ENCODE measurements around the gene GHITM. TPM values are rescaled to one million over a fixed set of nuclear protein-coding genes. Genes with fewer than 3 reads are reported as not detected.
"Not testable (repeated sequence)": the region's sequence is repeated elsewhere in the genome, so short reads cannot be mapped to it uniquely, and the experiment has no call there.

Gene GHITM
- total RNA-seq, 2 experiments from 2014 or later = 101 to 112 TPM

DNA sequence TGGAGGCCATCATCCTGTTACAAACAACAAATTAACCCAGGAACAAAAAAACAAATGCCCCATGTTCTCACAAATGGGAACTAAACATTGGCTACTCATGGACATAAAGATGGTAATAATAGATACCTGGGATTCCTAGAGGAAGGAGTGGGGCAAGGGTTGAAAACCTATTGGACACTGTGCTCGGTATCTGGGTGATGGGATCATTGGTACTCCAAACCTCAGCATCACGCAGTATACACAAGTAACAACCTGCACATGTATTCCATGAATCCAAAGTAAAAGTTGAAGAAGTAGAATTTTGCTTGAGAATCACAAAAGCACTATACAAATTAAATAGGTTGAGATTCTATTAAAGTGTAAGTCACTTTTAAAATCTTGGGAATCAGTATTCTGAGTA lies 16.7 kb downstream of the GHITM start:
- peaks cover 11% of the 10 kb centered on the region for H3K4me1 Mint-ChIP-seq
- H3K4me3 Mint-ChIP-seq = no peak overlapping the region
- CTCF ChIA-PET = interaction anchor here (0.6 to 1.5 kb wide), 4 partner anchors 8 to 47 kb away, joined by 3 to 6 read pairs (median 4); no protein-coding TSS in a partner anchor
- peaks cover 2% of the 10 kb centered on the region for H3K27me3 Mint-ChIP-seq
- DNase-seq = no peak
- H3K36me3 Mint-ChIP-seq (ENCODE audit: low read depth) = peaks cover 18% of the 10 kb centered on the region
- no peaks in the 10 kb centered on the region for H3K9me3 Mint-ChIP-seq
- H3K27ac Mint-ChIP-seq = no peak overlapping the region
- POLR2A ChIA-PET = no interaction called here

DNA sequence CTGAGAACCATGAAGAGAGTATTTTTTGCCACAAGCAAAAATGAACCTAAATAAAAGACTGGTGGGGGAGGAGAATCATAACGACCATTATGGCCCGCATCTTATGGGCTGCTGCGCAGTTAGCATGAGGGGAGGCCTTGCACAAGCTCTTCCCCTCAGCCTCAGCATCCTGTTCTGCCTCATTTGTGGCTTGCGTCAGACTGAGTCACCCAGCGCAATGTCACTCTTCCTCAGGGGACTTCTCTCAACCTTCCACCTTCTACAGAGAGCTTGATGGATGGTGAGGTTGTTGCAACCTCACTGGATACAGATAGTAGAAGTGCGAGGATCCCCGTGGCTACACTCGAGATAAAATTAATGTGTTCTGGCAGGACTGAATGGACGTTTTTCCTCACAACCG lies 17.5 kb downstream of the GHITM start:
- ChIA-PET POLR2A (interaction anchor here (0.8 kb wide), 1 partner anchor 21 kb away, joined by 3 read pairs; no protein-coding TSS in a partner anchor), CTCF (interaction anchor here (1.1 to 1.5 kb wide), 3 partner anchors 9 to 46 kb away, joined by 3 to 4 read pairs (median 3); no protein-coding TSS in a partner anchor)
- peaks cover 2% of the 10 kb centered on the region for H3K27me3 Mint-ChIP-seq
- H3K36me3 Mint-ChIP-seq (ENCODE audit: low read depth) = peaks cover 17% of the 10 kb centered on the region
- no peak overlapping the region for H3K4me3 Mint-ChIP-seq
- no peak overlapping the region for H3K27ac Mint-ChIP-seq
- no peak for DNase-seq
- peaks cover 10% of the 10 kb centered on the region for H3K4me1 Mint-ChIP-seq
- H3K9me3 Mint-ChIP-seq = no peaks in the 10 kb centered on the region

DNA sequence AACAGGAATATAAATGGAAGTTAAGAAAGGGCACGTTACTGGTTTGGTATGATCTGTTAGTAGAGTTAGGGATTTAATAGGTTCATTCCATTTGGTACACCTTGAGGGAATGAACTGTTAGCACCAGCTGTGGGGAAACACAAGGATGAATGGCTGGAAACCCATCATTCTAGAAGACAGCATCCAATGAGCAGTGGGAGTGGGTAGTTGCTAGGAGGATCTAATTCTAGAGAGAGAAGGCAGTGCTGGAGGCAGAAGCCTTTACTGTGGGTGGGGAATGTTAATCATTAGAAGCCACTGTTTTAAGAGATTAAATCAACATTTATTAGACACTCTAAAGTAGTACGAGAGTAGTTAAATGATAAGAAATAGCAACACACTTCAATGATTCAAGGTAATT lies 18.8 kb downstream of the GHITM start:
- Mint-ChIP-seq H3K9me3 (no peaks in the 10 kb centered on the region), H3K4me3 (no peak overlapping the region), H3K27ac (no peak overlapping the region), H3K27me3 (peaks cover 3% of the 10 kb centered on the region), H3K4me1 (peaks cover 10% of the 10 kb centered on the region), H3K36me3 (ENCODE audit: low read depth) (peaks cover 9% of the 10 kb centered on the region)
- ChIA-PET CTCF (interaction anchor here (0.9 to 1.8 kb wide), 4 partner anchors 10 to 46 kb away, joined by 3 to 6 read pairs (median 4); partner anchors contain the start of gene GHITM), POLR2A (no interaction called here)
- no peak for DNase-seq

DNA sequence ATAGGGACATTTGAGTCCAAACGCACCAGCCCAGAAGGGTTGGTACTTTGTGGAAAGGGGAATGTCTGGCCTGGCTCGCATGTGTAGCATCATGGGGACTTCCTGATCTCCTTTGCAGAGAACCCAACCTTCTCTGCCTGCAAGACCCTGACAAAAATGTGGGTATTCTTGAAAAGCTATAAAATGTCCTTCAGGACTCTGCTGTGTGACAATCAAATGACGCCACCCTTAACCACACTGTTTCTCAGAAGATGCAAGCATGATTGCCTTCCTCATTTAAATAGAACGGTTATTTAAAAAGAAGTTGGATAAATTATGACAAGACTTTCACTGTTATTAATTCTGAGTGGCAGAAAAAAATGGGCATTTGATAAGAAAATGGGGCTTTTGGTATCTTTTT lies 19.2 kb downstream of the GHITM start:
- Mint-ChIP-seq H3K4me1 (peaks cover 10% of the 10 kb centered on the region), H3K27ac (no peak overlapping the region), H3K36me3 (ENCODE audit: low read depth) (peaks cover 9% of the 10 kb centered on the region), H3K27me3 (peaks cover 6% of the 10 kb centered on the region), H3K9me3 (no peaks in the 10 kb centered on the region), H3K4me3 (no peak overlapping the region)
- DNase-seq = no peak
- POLR2A ChIA-PET = no interaction called here
- CTCF ChIA-PET = interaction anchor here (0.7 to 1.8 kb wide), 5 partner anchors 9 to 44 kb away, joined by 3 to 6 read pairs (median 4); partner anchors contain the start of gene GHITM

DNA sequence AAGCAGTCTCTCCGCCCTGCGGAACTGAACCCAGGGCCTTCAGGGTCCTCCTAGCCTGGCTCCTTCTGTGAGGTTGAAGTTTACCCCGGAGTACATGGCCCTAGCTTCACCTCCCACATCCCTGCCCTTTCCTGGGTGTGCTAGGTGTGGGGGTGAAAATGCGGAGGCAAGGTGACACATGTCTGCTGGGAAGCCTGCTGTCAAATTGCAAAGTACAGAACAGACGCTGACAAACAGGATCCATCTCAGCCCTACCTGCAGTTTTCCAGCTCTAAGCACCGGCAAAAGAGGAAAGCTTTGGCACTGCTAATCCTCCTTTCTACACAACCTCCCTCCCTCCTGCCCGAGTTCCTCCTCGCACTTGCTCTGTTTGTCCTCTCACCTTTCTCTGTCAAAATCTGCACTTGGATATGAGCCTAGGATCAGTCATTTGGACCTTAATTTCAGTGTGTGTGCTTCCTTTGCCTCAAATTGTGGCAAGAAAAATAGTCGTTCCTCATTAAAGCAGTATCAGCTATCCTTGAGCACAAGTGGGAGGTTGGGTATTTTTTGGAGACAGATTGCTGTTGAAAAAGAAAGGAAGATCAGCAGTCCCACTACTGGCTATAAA lies 19.9 kb downstream of the GHITM start:
- Mint-ChIP-seq H3K36me3 (ENCODE audit: low read depth) (peaks cover 9% of the 10 kb centered on the region), H3K9me3 (no peaks in the 10 kb centered on the region), H3K27me3 (peaks cover 10% of the 10 kb centered on the region), H3K4me1 (peaks cover 10% of the 10 kb centered on the region), H3K27ac (no peak overlapping the region), H3K4me3 (no peak overlapping the region)
- CTCF ChIA-PET = interaction anchor here (0.7 to 1.8 kb wide), 5 partner anchors 9 to 44 kb away, joined by 3 to 6 read pairs (median 4); partner anchors contain the start of gene GHITM
- no peak for DNase-seq
- POLR2A ChIA-PET = no interaction called here

DNA sequence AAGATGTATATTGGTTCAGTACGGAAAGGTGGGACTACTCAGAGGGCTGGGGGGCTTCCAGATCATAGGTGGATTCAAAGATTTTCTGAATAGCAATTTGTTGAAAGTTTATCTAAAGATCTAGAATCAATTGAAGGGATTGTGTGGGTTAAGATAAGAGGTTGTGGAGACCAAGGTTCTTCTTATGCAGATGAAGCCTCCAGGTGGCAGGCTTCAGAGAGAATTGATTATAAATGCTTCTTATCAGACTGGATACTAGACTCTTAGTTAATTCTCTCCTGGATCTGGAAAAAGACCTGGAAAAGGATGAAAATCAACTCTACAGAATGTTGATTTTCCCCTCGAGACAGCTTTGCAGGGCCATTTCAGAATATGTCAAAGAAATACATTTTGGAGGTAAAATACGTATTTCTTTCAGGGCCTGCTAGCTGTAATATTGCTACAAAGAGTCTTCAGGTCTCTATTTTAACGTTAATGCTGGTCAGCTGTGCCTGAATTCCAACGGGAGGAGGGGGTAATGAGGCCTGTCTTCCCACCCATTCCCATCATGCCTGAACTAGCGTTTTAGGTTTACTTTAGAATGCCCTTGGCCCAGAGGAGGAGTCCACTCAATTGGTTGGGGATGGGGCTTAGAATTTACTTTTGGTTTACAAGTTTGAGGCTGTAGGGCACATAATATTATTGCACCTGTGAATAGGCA lies 21.5 kb downstream of the GHITM start:
- ChIA-PET CTCF (no interaction called here), POLR2A (no interaction called here)
- DNase-seq = no peak
- Mint-ChIP-seq H3K4me3 (no peak overlapping the region), H3K4me1 (peaks cover 10% of the 10 kb centered on the region), H3K9me3 (no peaks in the 10 kb centered on the region), H3K36me3 (ENCODE audit: low read depth) (peaks cover under 1% of the 10 kb centered on the region), H3K27me3 (peaks cover 17% of the 10 kb centered on the region), H3K27ac (no peak overlapping the region)

DNA sequence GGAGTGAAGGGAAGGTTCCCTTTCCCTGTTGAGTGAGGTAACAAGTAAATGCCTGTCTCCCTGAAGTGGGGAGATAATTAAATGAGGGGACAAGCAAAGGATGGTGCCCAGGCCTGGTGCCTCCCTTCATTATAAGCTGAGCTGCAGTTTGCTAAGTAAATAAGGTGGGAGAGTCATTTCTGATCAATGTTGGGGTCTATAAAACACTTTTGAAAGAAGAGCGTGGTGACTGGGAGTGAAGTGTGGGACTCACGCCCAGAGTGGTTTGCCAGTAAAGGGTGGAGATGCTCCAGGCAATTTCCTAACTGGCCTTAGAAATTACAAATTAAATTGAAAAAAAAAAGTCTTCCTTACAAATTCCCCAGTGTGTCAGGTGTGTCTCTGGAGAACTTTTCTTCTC lies 24.7 kb downstream of the GHITM start:
- no peak for DNase-seq
- CTCF ChIA-PET = interaction anchor here (0.7 to 1.6 kb wide), 3 partner anchors 25 to 90 kb away, joined by 4 to 5 read pairs (median 4); partner anchors contain the start of gene GHITM
- Mint-ChIP-seq H3K27ac (no peak overlapping the region), H3K4me1 (no peaks in the 10 kb centered on the region), H3K27me3 (peaks cover 20% of the 10 kb centered on the region), H3K36me3 (ENCODE audit: low read depth) (no peaks in the 10 kb centered on the region), H3K4me3 (no peak overlapping the region), H3K9me3 (no peaks in the 10 kb centered on the region)
- POLR2A ChIA-PET = no interaction called here

DNA sequence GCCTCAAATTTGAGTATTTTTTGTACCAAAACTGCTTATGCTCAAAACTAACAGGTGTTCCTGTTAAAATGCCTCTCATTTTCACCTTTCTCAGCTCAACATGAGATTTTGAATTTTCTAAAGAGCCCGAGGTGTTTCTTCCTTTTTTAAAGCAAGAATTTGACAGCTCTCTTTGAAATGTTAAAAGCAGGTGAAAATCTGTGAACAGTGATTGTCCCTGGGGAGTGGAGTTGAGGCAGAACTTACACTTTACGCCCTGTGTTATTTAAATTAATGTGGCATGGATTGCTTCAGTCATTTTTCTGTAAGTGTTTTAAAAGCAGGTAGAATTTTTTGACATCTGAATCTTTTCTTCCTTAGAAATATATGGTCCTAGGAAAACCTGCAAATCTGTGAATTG lies 25.1 kb downstream of the GHITM start:
- Mint-ChIP-seq H3K4me1 (no peaks in the 10 kb centered on the region), H3K36me3 (ENCODE audit: low read depth) (no peaks in the 10 kb centered on the region), H3K27ac (no peak overlapping the region), H3K4me3 (no peak overlapping the region), H3K27me3 (peaks cover 19% of the 10 kb centered on the region), H3K9me3 (no peaks in the 10 kb centered on the region)
- no peak for DNase-seq
- CTCF ChIA-PET = interaction anchor here (0.7 to 1.4 kb wide), 2 partner anchors 29 to 90 kb away, joined by 4 to 5 read pairs; no protein-coding TSS in a partner anchor
- POLR2A ChIA-PET = no interaction called here

DNA sequence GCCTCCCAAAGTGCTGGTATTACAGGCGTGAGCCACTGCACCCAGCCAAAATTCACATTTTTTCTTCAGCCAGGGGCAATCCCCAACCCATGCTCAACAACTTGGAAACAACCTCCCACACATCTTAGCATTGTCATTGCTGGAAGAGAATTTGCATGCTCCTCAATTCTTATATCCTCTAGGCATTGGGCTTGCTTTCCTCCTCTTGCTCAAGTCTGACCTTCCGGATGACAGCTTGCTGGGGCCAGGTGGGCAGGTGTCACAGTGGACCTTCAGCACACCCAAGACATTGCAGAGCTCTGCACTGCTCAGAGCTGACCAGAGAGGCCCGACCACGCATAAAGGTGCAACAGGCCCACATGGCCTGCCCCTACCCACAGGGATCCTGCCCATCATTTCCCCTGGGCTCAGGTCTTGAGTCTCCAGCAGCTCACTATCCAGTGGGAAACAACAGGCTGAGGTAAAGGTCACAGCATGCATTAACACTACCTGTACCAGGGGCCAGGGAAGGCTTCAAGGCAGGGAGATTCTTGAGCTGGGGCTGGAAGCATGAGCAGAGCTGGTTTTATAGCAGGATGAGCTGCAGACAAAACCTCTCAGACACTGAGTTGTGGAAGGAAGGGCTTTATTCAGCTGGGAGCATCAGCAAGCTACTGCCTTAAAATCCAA lies 27.4 kb downstream of the GHITM start:
- Mint-ChIP-seq H3K36me3 (ENCODE audit: low read depth) (no peaks in the 10 kb centered on the region), H3K27me3 (peaks cover 19% of the 10 kb centered on the region), H3K4me1 (no peaks in the 10 kb centered on the region), H3K9me3 (no peaks in the 10 kb centered on the region), H3K4me3 (no peak overlapping the region), H3K27ac (no peak overlapping the region)
- CTCF ChIA-PET = interaction anchor here (0.6 to 1.5 kb wide), 3 partner anchors 8 to 72 kb away, joined by 3 to 5 read pairs (median 4); no protein-coding TSS in a partner anchor
- DNase-seq = no peak
- POLR2A ChIA-PET = no interaction called here

DNA sequence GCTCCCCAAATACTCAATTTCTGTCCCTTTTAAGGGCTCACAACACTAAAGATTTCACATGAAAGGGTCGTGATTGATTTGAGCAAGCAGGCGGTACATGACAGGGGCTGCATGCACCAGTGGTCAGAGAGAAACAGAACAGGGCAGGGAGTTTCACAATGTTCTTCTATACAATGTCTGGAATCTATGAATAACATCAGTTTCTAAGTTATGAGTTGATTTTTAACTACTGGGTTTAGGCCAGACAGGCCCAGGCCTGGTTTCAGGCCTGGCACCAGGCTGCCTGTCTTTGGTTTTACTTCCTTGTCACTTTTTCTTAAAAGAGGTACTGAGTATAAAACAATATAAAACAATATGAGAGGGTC lies 28.0 kb downstream of the GHITM start:
- H3K4me3 Mint-ChIP-seq = not testable (repeated sequence)
- CTCF ChIA-PET = interaction anchor here (1.0 to 1.6 kb wide), 3 partner anchors 9 to 11 kb away, joined by 3 to 5 read pairs (median 4); no protein-coding TSS in a partner anchor

DNA sequence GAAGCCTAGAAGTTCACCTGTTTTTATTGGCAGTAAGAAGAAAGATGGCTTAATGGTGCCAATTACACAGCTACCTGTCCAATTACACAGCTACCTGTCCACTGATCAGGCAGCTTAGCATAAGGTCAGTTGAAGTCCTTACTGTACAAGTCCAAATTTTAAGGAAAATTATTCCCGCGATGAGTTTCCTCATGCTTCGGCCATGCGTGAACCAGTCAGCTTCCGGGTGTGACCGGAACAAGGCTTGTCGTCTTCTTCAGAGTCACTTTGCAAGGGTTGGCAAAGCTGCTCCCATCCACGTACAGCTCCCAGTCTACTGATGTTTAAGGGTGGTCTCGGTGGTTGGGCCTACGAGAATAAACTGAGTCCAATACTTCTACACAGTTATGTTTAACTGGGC lies 29.1 kb downstream of the GHITM start:
- H3K36me3 Mint-ChIP-seq (ENCODE audit: low read depth); POLR2A ChIA-PET; DNase-seq; H3K9me3 Mint-ChIP-seq; H3K4me1 Mint-ChIP-seq; H3K4me3 Mint-ChIP-seq; H3K27ac Mint-ChIP-seq: not testable (repeated sequence)
- H3K27me3 Mint-ChIP-seq = peaks cover 15% of the 10 kb centered on the region
- CTCF ChIA-PET = interaction anchor here (0.6 to 1.6 kb wide), 4 partner anchors 10 to 27 kb away, joined by 3 to 7 read pairs (median 4); no protein-coding TSS in a partner anchor

More for the DNA sequence above, 28.0 kb downstream of the GHITM start:
- DNase-seq; H3K27ac Mint-ChIP-seq; H3K36me3 Mint-ChIP-seq (ENCODE audit: low read depth); H3K4me1 Mint-ChIP-seq; POLR2A ChIA-PET; H3K9me3 Mint-ChIP-seq: not testable (repeated sequence)
- peaks cover 19% of the 10 kb centered on the region for H3K27me3 Mint-ChIP-seq

DNA sequence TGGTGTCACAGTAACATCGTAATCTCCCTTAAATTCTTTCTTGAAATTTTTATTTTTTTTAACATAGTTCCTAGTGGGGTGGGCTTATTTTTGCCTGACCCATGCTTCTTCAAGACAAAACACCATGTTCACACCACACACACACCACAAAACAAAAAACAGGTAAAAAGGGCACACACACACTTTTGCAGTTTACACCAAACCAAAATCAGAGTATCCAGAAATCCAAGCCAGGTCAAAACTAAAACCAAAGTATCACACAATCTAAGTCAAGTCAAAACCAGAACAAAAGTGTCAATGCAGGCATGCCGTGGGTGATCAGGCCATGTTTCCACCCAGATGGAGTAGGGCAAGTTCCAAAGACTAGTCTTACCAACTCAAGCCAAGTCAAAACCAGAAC lies 31.9 kb downstream of the GHITM start:
- H3K27me3 Mint-ChIP-seq, H3K4me3 Mint-ChIP-seq, H3K9me3 Mint-ChIP-seq: not testable (repeated sequence)

More for the DNA sequence above, 31.9 kb downstream of the GHITM start:
- H3K27ac Mint-ChIP-seq; H3K4me1 Mint-ChIP-seq; DNase-seq; POLR2A ChIA-PET; H3K36me3 Mint-ChIP-seq (ENCODE audit: low read depth); CTCF ChIA-PET: not testable (repeated sequence)
